Fibroblast of lung (primary cell): ENCODE results near the gene LRRC8A. TPM values are rescaled to one million over a fixed set of nuclear protein-coding genes. Genes with fewer than 3 reads are reported as not detected.
"Not testable (repeated sequence)": the region's sequence is repeated elsewhere in the genome, so short reads cannot be mapped to it uniquely, and the experiment has no call there.

Source experiments
- DNase-seq, 2 donors: peaks; one replicate each; pipeline versions ENCODE4 v3.0.0 to v3.0.0-alpha.2; 2010; ENCODE audit warnings: low read depth in 2 of 2
- H2AFZ ChIP-seq: 2 replicates; pipeline ENCODE4 v1.5.1; 2012; ENCODE audit warnings: low read length, control low read depth, inconsistent platforms
- H3K27ac ChIP-seq: 2 replicates; pipeline ENCODE4 v1.5.1; 2011; ENCODE audit warnings: low read length, control low read depth; ENCODE audit not compliant: insufficient read depth
- H3K27me3 ChIP-seq: 2 replicates; pipeline ENCODE4 v1.5.1; 2011; ENCODE audit warnings: mild to moderate bottlenecking, low read length; ENCODE audit not compliant: control insufficient read depth, insufficient read depth
- H3K36me3 ChIP-seq: 2 replicates; pipeline ENCODE4 v1.5.1; 2011; ENCODE audit warnings: low read length; ENCODE audit not compliant: control insufficient read depth, insufficient read depth
- H3K4me1 ChIP-seq: 2 replicates; pipeline ENCODE4 v1.5.1; 2011; ENCODE audit warnings: low read length; ENCODE audit not compliant: control insufficient read depth, insufficient read depth; ENCODE audit errors: extremely low read depth
- H3K4me2 ChIP-seq: 2 replicates; pipeline ENCODE4 v1.5.1; 2011; ENCODE audit warnings: low read length, control low read depth; ENCODE audit not compliant: insufficient read depth; ENCODE audit errors: extremely low read depth
- H3K4me3 ChIP-seq, 4 experiments: fragments of 200-600 bp in 1 of 4; sonication (generic) in 1 of 4; replicated peaks in 1 of 4; 2 replicates each; pipeline ENCODE4 v1.5.1; 2011 to 2016; ENCODE audit warnings: low read length in 4 of 4, low read depth in 3 of 4, mild to moderate bottlenecking in 3 of 4, control low read depth in 2 of 4, inconsistent platforms in 1 of 4, mixed read lengths in 1 of 4; ENCODE audit not compliant: insufficient read depth in 1 of 4; ENCODE audit errors: control extremely low read depth in 1 of 4
- H3K79me2 ChIP-seq: 2 replicates; pipeline ENCODE4 v1.5.1; 2012; ENCODE audit warnings: mild to moderate bottlenecking, low read length, inconsistent platforms; ENCODE audit not compliant: control insufficient read depth, insufficient read depth
- H3K9ac ChIP-seq: 2 replicates; pipeline ENCODE4 v1.5.1; 2011; ENCODE audit warnings: mild to moderate bottlenecking, low read length, control low read depth; ENCODE audit not compliant: insufficient read depth
- H3K9me3 ChIP-seq: 2 replicates; pipeline ENCODE4 v1.5.1; 2012; ENCODE audit warnings: low read depth, low read length; ENCODE audit not compliant: control insufficient read depth, insufficient read depth
- H4K20me1 ChIP-seq: 2 replicates; pipeline ENCODE4 v1.5.1; 2011; ENCODE audit warnings: low read length; ENCODE audit not compliant: control insufficient read depth, insufficient read depth; ENCODE audit errors: extremely low read depth
- EZH2 ChIP-seq: IDR thresholded peaks from 2 replicates; pipeline ENCODE4 v1.5.1; 2012; ENCODE audit warnings: low read length, control low read depth, mild to moderate bottlenecking; ENCODE audit errors: missing control alignments
- polyA plus RNA-seq, 2 donors: library from polyadenylated mRNA; depleted of rRNA in 1 of 2; stranded (reverse) in 1 of 2; unstranded in 1 of 2; fragments of >200 nt; gene quantifications; 2 replicates each; pipeline ENCODE4 v1.2.1, GENCODE V29; 2011 to 2012; ENCODE audit warnings: missing spikeins in 1 of 2
- total RNA-seq: library from RNA; depleted of rRNA; stranded (reverse); fragments of >200 nt; gene quantifications from 2 replicates; pipeline ENCODE4 v1.2.1, GENCODE V29; 2014
- TF ChIP-seq, protein P1 (sequence below), 2 donors: IDR thresholded peaks in 1 of 2; conservative IDR thresholded peaks in 1 of 2; 1 replicate in 1 of 2; 2 replicates in 1 of 2; pipeline ENCODE4 v1.5.1; 2011 to 2012; ENCODE audit warnings: low read length in 2 of 2, control low read depth in 1 of 2, inconsistent platforms in 1 of 2, low read depth in 1 of 2, mild to moderate bottlenecking in 1 of 2

The LRRC8A gene
- total and polyA plus RNA-seq, 2 donors (not counting 1 experiment from before 2014, with no cell fraction given), result 26.1 to 35.4 TPM

GRCh38 chr9:128947527-128948301 lies 65.8 kb downstream of the LRRC8A start, which contains the start of the genes DOLK and NUP188:
DOLK (minus strand) TSS chr9:128947603; CDS start chr9:128947303, 300 bp downstream.
NUP188 (plus strand) TSS chr9:128947699; CDS start chr9:128947720, 21 bp downstream.
- peak within 1 kb of the TSS; percentile 94 for H3K9ac ChIP-seq
- no peaks in the 10 kb centered on the region for H3K36me3 ChIP-seq
- peak within 1 kb of the TSS; percentile 89 for H3K4me2 ChIP-seq
- peak within 1 kb of the TSS; percentile 75 to 95 (median 80) for H3K4me3 ChIP-seq
- peak within 1 kb of the TSS; percentile 96 for H3K27ac ChIP-seq
- H4K20me1 ChIP-seq, result no peaks in the 10 kb centered on the region
- no peak for TF ChIP-seq EZH2
- TF ChIP-seq, protein P1, sequence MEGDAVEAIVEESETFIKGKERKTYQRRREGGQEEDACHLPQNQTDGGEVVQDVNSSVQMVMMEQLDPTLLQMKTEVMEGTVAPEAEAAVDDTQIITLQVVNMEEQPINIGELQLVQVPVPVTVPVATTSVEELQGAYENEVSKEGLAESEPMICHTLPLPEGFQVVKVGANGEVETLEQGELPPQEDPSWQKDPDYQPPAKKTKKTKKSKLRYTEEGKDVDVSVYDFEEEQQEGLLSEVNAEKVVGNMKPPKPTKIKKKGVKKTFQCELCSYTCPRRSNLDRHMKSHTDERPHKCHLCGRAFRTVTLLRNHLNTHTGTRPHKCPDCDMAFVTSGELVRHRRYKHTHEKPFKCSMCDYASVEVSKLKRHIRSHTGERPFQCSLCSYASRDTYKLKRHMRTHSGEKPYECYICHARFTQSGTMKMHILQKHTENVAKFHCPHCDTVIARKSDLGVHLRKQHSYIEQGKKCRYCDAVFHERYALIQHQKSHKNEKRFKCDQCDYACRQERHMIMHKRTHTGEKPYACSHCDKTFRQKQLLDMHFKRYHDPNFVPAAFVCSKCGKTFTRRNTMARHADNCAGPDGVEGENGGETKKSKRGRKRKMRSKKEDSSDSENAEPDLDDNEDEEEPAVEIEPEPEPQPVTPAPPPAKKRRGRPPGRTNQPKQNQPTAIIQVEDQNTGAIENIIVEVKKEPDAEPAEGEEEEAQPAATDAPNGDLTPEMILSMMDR (conservative IDR thresholded peaks at IDR 0.05 in 1 of 2, IDR thresholded peaks at IDR 0.05 in 1 of 2; ENCODE audit: low read depth in 1 of 2, low read length in 2 of 2), result no peak
- H3K27me3 ChIP-seq, result no peaks in the 10 kb centered on the region
- peak; percentile 85 to 88 for DNase-seq
- peak within 1 kb of the TSS; percentile 97 for H2AFZ ChIP-seq
- H3K9me3 ChIP-seq, result no peaks in the 10 kb centered on the region
- peaks cover 6% of the 10 kb centered on the region for H3K4me1 ChIP-seq
- H3K79me2 ChIP-seq, result peaks cover 17% of the 10 kb centered on the region

- not testable (repeated sequence) for H3K36me3 ChIP-seq, H3K9ac ChIP-seq, H3K79me2 ChIP-seq, H3K27ac ChIP-seq, H3K4me1 ChIP-seq, H3K4me3 ChIP-seq, H3K9me3 ChIP-seq, H3K4me2 ChIP-seq, DNase-seq, H3K27me3 ChIP-seq, H4K20me1 ChIP-seq, H2AFZ ChIP-seq
Measured at GRCh38 chr9:128961403-128961802, 79.5 kb downstream of the LRRC8A start.

Other genes with a start within 250 kb of the LRRC8A start
- 35.7 and 41.5 TPM in 2 replicates for gene DYNC2I2, start 225.3 kb upstream of the LRRC8A start, total RNA-seq
- gene DYNC2I2, start 225.3 kb upstream of the LRRC8A start, polyA plus RNA-seq, result 13.2 and 26.1 TPM in 2 replicates
- 456 and 503 TPM in 2 replicates for gene SET, start 192.9 kb upstream of the LRRC8A start, total RNA-seq
- 256 and 288 TPM in 2 replicates for gene SET, start 192.9 kb upstream of the LRRC8A start, polyA plus RNA-seq
- gene PKN3, start 179.6 kb upstream of the LRRC8A start, total RNA-seq, result 1.3 and 1.7 TPM in 2 replicates
- 1.8 and 4.6 TPM in 2 replicates for gene PKN3, start 179.6 kb upstream of the LRRC8A start, polyA plus RNA-seq
- gene ZDHHC12, start 158.0 kb upstream of the LRRC8A start, total RNA-seq, result 19.8 and 39.0 TPM in 2 replicates
- gene ZDHHC12, start 158.0 kb upstream of the LRRC8A start, polyA plus RNA-seq, result 19.1 and 27.3 TPM in 2 replicates
- gene ZER1, start 110.2 kb upstream of the LRRC8A start, total RNA-seq, result 16.7 and 26.3 TPM in 2 replicates
- gene ZER1, start 110.2 kb upstream of the LRRC8A start, polyA plus RNA-seq, result 18.5 and 21.5 TPM in 2 replicates
- gene TBC1D13, start 94.9 kb upstream of the LRRC8A start, total RNA-seq, result 7.4 and 9.2 TPM in 2 replicates
- 20.6 and 24.9 TPM in 2 replicates for gene TBC1D13, start 94.9 kb upstream of the LRRC8A start, polyA plus RNA-seq
- gene ENDOG, start 63.6 kb upstream of the LRRC8A start, total RNA-seq, result 15.5 and 22.9 TPM in 2 replicates
- gene ENDOG, start 63.6 kb upstream of the LRRC8A start, polyA plus RNA-seq, result 5.2 and 9.6 TPM in 2 replicates
- 7.4 and 8.7 TPM in 2 replicates for gene SPOUT1, start 52.3 kb upstream of the LRRC8A start, total RNA-seq
- gene SPOUT1, start 52.3 kb upstream of the LRRC8A start, polyA plus RNA-seq, result 9.0 and 18.1 TPM in 2 replicates
- 7.4 and 12.4 TPM in 2 replicates for gene KYAT1, start 183 bp upstream of the LRRC8A start, total RNA-seq
- gene KYAT1, start 183 bp upstream of the LRRC8A start, polyA plus RNA-seq, result 4.7 and 6.2 TPM in 2 replicates
- 12.3 and 20.0 TPM in 2 replicates for gene PHYHD1, start 38.8 kb downstream of the LRRC8A start, total RNA-seq
- 9.8 and 17.7 TPM in 2 replicates for gene PHYHD1, start 38.8 kb downstream of the LRRC8A start, polyA plus RNA-seq
- 24.9 and 29.9 TPM in 2 replicates for gene DOLK, start 65.5 kb downstream of the LRRC8A start, total RNA-seq
- gene DOLK, start 65.5 kb downstream of the LRRC8A start, polyA plus RNA-seq, result 31.4 and 37.5 TPM in 2 replicates
- gene NUP188, start 65.6 kb downstream of the LRRC8A start, total RNA-seq, result 28.5 and 31.4 TPM in 2 replicates
- gene NUP188, start 65.6 kb downstream of the LRRC8A start, polyA plus RNA-seq, result 28.8 and 65.8 TPM in 2 replicates
- 27.5 and 42.3 TPM in 2 replicates for gene SH3GLB2, start 146.2 kb downstream of the LRRC8A start, total RNA-seq
- 27.3 and 38.7 TPM in 2 replicates for gene SH3GLB2, start 146.2 kb downstream of the LRRC8A start, polyA plus RNA-seq
- 20.8 and 23.3 TPM in 2 replicates for gene MIGA2, start 154.5 kb downstream of the LRRC8A start, total RNA-seq
- 9.8 and 11.4 TPM in 2 replicates for gene MIGA2, start 154.5 kb downstream of the LRRC8A start, polyA plus RNA-seq
- 4.9 and 7.4 TPM in 2 replicates for gene DOLPP1, start 199.0 kb downstream of the LRRC8A start, total RNA-seq
- gene DOLPP1, start 199.0 kb downstream of the LRRC8A start, polyA plus RNA-seq, result 9.7 and 12.2 TPM in 2 replicates
- 33.6 and 45.1 TPM in 2 replicates for gene CRAT, start 228.7 kb downstream of the LRRC8A start, total RNA-seq
- 34.0 and 37.4 TPM in 2 replicates for gene CRAT, start 228.7 kb downstream of the LRRC8A start, polyA plus RNA-seq
- 159 and 203 TPM in 2 replicates for gene PTPA, start 229.3 kb downstream of the LRRC8A start, total RNA-seq
- gene PTPA, start 229.3 kb downstream of the LRRC8A start, polyA plus RNA-seq, result 189 and 190 TPM in 2 replicates